ENCODE measurements around the gene NT5DC2.

DNA sequence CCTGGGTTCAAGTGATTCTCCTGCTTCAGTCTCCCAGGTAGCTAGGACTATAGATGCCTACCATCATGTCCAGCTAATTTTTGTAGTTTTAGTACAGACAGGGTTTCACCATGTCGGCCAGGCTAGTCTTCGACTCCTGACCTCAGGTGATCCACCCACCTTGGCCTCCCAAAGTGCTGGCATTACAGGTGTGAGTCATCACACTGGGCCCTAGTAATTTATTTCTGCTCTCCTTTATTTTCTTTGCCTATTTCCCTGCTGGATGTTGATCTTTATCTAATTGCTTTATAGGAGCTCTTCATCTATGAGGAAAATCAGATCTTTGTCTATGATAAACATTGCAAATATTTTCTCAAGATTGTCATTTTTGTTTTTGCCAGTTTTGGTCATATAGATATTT lies 34.4 kb upstream of the NT5DC2 start:
- TF ChIP-seq POLR2AphosphoS5 (IDR thresholded peaks at IDR 0.05; ENCODE audit: borderline replicate concordance, low read depth, low read length) (no peak), EZH2 (IDR thresholded peaks at IDR 0.05) (no peak), FOXP2 (optimal IDR thresholded peaks at IDR 0.05; ENCODE audit: control extremely low read depth, extremely low read length, insufficient read depth) (no peak)

Measured in SK-N-MC (cell line).